Right kidney (tissue), 1 donor: ENCODE results near the gene GPR35.
"Not testable (repeated sequence)": the region's sequence is repeated elsewhere in the genome, so short reads cannot be mapped to it uniquely, and the experiment has no call there.

Source experiments
- DNase-seq: peaks from one replicate; pipeline ENCODE4 v3.0.0-alpha.2; 2016

The GPR35 gene

DNA sequence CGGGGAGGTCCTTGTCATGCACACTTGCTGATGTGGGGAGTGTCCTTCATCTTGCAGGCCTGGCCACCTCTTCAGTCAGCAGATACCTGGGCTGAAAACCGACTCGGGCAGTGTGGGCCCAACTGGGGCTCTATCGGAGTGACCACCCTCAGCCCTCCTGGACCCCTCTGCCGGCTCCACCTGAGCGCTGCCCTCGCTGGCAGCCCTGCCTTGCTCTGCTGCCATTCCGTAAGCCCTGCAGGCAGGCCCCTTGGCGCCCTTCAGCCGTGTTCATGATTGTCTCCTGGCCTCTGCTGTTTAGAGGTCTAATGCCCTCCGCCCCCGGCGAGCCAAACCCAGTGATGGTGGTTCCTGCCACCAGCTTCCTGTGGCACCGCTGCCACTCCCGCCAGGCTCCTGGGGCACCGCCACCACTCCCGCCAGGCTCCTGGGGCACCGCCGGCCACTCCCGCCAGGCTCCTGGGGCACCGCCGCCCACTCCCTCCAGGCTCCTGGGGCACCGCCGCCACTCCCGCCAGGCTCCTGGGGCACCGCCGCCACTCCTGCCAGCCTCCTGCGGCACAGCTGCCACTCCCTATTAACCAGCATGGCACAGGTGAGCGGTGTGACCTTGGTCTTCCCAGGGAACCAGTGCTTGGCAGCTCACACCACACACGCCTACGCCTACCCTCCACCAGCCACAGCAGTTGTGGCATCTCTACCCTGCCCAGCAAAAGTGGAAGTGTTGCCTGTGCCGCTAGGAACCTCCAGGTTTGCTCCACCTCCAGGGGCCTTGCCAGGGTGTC is 22.8 kb upstream of the GPR35 start:
- no peak for DNase-seq

DNA sequence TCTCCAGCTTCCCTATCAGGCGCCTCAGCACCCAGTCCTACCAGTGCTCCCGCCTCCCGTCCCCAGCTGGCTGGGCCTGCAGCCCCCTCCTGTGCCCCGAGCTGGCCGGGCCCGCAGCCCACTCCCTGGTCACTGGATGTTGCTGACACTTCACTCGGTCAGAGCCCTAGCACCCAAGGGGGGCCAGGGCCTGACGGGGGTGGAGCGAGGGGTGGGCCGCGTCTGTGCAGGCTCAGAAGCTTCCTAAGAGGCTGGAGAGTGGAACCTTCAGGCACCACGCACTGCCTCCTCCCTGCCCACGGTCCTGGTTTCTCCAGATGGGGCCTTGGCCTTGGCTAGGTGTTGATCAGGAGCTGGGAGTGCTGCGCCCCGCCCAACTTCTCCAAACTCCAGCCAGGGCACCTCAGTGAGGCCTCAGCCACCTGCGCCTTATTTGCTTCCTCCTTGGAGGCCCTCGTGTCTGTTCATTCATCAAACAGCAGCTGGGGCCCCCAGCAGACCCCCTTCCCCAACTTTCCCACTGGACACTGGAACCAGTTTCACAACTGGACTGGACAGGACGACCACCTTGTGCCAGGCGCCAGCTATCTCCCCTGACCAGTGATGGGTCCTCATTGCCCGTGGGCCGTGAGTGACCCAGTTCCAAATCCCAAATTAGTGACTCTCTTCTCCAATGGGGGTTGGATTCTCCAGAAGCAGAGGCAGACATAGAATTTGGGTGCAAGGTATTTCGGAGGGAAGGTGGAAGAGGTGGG is 22.0 kb upstream of the GPR35 start:
- DNase-seq: no peak

DNA sequence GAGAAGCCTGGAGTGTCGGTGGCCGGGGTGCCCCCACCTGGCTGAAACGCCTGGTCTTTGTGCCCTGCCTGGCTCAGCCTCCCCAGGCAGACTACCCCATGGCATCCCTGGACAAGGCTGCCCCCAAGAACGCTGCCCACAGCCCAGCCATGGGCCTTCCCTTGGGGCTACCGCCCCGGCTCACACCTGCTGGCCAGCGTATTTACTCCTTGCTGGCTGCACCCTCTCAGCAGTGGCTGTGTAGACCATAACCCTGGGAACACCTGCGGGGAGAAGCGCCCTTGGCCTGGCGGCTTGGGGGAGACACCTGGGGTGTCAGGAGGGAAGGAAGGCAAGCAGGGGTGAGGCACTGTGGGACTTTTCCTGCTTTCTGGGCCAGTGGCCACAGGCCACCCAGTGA is 21.4 kb upstream of the GPR35 start:
- DNase-seq: no peak

DNA sequence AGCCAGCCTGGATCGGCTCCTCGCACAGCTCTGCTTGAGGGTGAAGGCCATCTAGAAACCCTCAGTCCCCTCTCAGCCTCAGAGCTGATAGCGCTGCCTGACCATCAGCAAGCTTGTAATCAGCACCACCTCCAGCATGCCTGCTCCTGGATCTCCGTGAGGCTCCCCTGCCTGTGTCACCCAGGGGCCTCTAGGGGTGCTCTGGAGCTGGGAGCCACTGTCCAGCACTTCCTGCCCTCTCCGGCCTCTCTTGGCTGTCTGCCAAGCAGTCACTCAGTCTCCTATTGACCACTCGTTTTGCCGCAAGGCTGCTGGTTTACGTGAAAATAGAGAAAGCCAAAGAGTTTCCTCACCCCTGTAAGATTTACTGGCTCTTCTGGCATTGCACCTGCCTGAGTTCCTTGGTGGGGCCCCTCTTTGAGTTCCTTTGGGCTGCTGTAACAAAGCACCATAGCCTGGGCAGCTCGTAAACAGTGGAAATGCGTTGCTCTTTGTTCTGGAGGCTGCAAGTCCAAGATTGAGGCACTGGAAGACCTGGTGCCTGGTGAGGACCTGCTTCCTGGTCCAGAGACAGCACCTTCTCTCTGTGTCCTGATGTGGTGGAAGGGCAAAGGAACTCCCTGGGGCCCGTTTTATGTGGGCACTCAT is 20.9 kb upstream of the GPR35 start:
- DNase-seq: peak; percentile 53

DNA sequence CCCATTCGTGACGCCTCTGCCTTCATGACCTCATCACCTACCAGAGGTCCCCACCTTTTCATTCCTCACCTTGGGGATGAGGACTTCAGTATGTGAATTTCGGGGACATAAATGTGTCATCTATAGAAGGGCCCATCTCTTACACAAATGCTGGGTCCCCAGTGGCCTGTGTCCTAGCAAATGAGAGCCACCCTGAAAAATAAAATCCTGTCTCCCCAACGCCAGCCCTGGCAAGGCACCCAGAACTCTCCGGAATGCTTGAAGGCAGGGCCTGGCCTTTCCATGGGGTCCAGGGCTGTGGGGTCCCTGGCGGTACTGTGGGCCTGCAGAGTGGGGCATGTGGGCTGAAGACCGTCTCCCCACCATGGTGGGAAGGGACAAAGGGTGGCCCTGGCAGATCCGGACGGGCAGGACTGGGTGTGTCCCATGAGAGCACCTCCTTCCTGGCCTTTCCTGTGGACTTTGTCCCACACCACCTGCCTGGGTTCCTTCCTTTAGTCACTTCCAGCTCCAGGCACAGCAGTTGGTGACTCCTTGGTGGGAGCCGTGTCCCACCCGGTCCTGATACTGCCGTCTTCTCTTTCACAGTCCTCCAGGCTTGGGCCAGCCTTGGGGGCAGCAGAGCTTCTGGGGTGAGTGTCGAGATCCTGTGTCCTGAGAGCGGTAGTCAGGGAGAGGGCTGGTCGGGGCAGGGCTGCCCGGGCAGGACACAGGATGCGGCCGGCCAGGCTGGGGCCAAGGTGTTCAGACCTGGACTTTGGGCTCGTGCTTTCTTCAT is 20.2 kb upstream of the GPR35 start:
- no peak for DNase-seq

DNA sequence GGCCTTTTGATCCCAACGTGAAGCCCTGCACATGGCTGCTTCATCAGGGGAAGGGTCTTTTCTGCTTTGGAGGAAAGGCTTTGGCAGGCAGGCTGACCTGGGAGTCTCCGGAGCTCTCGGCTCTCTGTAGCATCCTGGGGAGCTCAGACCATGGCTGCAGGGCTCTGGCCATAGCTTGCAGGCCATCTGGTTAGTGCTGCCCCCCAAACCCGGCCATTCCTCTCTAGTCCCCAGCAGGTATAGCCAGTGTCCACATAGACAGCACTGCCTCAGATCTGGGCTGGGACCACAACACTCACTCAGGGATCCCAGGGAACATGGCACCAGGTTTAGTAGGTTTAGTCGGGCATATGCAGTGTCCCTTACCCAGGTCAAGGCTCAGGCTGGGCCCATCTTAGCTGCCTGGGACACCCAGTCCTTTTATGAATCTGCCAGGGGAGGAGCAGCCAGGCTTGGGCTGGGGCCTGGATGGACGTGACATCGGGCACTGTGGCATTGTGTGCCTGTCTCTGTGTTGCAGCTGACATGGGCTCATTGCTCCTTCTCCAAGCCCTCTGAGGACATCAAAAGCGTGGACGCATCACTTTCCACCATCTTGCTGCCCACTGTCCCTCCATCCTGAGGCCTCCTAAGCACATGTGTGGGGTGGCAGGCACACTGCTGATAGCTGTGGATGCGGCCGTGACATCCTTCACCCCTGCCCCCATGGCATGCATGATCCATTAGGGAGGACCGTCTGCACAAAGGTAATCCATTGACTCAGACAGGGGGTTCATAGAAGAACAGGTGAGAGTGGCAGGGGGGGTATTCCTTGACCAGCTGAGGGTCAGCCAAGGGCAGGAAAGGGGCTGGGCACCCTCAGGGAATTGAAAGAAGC is 19.2 kb upstream of the GPR35 start:
- no peak for DNase-seq

DNA sequence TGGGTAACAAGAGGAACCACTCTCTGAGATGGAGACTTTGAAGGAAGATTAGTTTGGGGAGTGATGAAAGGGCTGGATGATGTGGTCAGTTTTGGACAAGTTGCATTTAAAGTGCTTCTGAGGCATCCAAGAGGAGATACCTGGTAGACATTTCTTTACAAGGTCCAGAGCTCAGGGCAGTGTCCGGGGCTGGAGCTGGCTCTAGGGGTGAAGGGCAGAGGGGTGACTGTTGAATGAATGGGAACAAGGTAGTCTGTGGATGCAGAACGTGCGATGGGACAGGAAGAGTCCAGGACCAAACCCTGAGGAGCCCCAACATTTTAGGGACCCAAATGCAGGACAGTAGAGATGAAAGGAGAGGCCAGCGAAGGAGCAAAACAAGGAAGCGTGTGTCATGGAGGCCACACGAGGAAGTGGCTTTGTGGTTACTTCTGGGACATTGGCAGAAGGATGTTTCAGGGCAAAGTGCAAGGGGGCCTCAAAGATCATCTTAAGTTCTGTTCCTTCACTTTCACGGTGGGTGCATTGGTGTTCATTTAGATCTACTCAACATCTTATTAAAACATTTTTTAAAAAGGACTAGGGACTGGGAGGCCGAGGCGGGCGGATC is 13.6 kb upstream of the GPR35 start:
- no peak for DNase-seq

DNA sequence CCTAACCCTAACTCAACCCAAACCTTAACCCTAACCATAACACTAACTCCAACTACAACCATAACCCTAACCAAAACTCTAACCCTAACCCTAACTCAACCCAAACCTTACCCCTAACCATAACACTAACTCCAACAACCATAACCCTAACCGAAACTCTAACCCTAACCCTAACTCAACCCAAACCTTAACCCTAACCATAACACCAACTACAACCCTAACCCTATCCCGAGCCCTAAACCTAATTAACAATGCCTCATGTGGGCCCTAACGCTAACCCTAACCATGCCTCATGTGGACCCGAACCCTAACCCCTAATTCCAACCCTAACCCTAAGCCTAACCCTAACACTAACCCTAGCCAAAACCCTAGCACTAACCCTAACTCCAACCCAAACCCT is 11.5 kb upstream of the GPR35 start:
- DNase-seq: no peak

DNA sequence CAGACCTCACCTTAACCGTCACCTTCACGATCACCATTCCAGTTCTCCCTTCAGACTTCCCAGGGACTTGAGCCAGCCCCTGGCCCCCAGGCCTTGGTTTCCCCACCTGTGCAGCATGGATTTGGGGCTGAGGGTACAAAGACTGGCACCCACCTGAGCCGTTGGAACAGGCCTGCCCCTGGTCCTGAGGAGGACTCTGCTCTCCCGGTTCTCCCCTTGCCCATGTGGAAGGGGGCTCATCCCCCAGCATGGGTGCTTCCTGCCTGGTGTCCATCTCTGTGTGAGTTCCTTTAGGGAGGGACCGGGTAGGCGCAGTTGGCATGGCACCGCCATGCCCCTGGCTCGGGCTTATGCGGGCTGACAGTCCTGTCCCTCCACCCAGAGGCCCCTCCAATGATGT is 10.9 kb upstream of the GPR35 start:
- no peak for DNase-seq

DNA sequence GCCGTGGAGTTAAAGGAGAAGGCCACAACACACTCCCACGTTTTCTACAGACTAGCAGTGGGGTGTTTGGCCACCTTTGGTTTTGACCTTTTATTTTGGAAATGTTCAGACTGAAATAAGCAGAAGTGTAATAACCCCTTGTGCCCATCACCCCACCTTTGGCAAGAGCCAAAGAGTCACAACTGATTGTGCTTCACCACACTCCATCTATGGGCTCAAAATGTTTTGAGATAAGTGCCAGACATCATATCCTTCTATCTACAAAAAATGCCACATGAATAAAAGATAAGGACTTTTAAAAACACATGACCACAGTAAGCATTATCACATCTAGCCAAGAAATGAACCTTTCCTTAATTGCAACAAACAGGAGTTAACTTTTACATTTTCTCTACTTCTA is 9.9 kb upstream of the GPR35 start:
- no peak for DNase-seq

DNA sequence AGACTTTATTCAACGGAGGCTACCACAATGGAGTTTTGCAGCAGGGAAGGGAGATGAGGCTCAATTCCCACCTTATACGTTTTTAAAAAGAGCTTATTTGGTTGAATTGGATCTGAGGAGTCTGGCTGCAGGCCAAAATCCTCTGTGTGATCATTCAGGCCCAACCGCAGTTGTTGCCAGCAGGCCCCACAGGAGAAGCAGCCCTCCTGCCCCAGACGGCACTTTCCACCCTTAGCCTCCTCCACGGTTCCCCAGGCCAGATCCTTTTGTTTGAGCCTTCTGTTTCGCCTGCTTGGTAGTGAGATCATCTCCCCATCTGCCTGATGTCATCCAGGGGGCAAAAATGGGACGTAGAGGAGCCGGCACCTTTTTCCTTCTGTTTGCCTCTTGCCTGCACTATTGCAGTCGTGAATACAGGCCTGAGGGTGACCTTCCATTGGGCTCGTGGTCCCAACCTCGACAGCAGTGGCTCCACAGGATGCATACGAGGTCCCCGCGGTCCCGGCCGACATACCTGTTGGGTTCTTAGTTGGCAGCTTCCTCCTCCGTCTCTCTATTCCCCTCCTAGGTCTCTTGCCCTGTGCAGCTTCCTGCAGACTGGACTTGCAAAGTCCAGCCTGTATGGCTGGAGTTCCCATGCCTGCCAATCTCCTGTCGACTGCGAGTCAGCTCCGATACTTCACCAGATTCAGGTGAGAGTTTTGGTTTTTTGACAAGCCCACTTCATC is 9.3 kb upstream of the GPR35 start:
- no peak for DNase-seq

DNA sequence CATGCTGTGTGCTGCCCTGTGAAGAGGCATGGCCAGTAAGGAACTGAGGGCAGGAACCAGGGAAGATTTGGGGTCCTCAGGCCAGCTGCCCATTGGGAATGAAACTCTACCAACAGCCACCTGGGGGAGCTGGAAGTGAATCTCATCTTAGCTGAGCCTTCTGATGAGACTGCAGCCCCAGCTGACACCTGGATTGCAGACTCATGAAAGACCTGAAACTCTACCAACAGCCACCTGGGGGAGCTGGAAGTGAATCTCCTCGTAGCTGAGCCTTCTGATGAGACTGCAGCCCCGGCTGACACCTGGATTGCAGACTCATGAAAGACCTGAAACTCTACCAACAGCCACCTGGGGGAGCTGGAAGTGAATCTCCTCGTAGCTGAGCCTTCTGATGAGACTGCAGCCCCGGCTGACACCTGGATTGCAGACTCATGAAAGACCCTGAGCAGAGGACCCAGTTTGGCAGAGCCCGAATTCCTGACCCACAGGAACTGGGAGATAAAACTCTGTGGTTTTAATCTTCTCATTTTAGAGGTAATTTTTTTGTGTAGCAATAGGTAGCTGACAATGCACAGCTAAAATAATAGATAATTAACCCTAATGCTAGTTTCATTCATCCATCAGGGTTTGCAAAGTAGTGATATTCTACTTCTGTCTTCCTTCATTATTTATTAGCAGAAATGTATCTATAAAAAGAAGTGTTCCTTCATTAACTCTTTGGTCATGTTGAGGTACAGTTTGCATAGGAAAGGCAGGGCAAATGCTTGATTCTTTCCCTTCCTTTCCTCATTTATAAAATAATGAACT is 8.2 kb upstream of the GPR35 start:
- DNase-seq: not testable (repeated sequence)

DNA sequence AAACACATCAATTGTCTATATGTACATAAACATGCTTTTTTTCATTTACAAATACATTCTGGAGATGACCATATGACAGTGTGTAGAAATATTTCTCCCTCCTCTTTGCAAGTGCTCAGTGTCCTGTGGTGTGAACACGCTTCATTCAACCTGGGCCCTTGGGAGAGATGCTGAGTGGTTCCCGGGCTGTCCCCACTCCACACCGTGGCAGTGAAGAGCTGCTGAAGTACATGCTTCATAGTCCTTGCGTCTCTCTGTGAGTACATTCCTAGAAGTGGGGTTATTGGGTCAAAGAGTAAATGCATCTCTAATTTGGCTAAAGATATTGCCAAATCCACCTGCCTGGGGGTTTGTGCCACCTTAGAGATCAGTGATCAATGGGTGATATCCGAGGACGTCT is 6.5 kb upstream of the GPR35 start:
- no peak for DNase-seq

DNA sequence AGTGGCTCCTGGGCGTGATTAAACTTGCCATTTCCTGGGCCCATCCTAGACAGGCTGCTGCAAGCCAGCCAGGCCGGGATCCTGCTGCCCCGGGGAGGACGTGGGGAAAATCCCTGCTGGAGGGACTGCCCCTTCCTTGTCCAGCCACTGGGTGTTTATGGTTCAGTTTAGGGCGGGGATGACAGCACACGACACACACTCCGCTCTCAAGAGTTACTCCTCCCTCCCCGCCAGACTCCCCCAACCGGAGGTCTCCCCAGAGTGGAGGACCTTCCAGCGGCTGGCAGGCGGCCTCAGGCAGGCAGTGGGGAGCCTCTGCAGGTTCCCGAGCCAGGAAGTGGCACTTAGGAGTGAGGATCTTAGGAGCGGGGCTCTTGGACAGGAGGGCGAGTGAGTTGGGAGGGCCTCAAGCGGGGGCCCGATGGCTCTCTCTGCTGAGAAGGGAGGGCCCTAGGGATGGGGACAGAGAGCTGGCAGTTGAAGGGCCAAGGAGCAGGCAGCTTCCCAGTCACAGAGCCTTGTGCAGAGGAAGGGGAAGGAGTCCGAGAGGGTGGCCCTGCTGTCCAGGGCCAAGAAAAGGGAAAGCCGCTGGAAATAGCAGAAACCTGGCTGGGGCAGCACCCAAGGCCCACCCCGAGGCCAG is 5.7 kb upstream of the GPR35 start:
- no peak for DNase-seq

DNA sequence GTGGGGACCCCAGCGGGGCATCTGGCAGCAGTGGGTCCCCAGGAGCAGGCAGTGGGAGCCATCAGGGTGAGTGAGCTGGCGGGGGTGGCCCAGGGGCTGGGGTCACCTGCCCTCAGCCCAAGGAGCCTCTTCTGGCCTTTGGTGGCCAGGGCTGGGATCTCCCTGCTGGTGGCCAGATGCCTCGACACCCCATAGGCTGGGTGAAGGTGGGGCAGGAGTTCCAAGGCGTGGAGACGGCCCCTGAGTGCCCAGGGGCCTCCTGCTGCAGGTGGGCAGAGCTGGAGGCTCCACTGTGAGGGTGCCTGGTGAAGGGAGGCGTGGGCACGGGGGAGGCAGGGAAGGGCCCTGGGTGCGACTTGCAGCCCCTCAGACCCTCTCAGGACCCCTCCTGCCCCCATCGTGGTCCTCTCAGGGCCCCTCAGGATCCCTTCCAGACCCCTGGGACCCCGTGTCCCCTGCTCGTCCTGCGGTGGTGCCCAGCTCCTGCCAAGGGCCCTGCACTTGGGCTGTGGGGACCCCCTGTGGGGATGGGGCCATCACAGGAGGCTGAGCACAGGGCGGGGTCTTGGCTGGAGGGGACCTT is 5.0 kb upstream of the GPR35 start:
- DNase-seq: no peak

DNA sequence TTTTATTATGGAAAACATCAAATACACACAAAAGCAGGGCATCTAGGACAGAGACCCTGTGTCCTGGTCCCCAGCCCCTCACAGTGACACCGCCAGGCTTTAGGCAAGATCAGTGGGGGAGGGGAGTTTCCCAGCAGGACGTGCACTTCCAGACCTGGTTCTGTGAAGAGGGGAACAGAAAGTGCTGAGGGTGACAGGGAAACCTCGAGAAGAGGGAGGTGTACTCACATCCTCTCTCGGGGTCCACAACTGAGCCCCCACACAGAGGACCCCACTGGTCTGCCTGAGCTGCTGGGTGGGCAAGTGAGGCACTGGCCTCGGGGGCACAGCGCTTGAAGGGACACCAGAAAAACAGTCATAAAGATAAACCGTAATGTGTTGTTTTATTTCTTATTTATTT is 4.4 kb upstream of the GPR35 start:
- no peak for DNase-seq

DNA sequence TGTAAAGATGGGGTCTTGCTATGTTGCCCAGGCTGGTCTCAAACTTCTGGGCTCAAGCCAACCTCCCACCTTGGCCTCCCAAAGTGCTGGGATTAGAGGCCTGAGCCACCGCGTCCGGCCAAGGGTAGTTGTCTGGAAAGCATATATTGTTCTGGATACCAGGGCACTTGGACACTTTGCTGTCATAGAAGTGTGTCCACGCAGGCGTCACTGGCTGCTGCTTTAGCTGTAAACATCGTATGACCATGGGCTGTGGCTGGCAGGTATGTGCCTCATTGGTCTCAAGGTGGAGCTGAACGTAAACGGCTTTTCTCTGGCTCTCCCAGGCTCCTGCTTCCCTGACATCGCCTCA is 3.2 kb upstream of the GPR35 start:
- no peak for DNase-seq

DNA sequence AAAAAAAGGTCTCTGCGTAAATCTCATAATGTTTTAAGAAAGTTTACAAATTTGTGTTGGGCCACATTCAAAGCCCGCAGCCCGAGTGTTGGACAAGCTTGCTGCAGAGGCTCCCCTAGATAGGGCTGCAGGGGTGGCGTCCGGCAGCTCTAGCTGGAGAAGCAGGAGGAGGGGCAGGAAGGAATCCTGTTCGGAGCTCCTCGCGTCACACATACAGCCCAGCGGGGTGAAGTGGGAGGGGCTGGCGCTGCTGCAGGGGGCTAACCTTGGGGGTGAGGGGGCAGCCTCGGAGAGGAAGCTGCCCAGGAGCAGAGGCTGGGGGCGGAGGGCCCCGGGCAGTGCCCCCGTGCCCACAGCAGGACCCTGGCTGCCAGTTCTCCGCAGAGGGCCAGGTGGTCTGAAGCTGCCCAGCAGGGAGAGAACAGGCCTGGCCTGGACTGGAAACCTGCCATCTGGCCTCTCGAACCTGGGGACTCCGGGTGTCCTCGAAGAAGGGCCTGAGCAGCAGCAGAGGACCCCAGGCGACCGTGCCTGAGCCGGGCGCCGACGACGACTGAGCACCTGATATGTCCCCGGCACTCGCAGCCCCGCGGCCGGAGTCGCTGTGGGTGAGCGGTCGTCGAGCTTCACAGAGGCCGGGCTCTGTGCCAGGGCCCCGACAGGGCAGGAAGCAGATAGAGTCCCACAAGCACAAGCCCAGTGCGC is 2.6 kb upstream of the GPR35 start:
- DNase-seq: no peak
